OCI-LY1 (cell line): ENCODE data around the gene TPD52L1.

Source experiments
- H2AFZ ChIP-seq: fragments of 200-600 bp; sonication (generic), shearing (Covaris generic); 2 replicates; pipeline ENCODE4 v1.6.0; 2014; ENCODE audit warnings: antibody characterized with exemption, mild to moderate bottlenecking, low read length
- H3F3A ChIP-seq: fragments of 200-600 bp; sonication (generic), shearing (Covaris generic); 2 replicates; pipeline ENCODE4 v1.6.0; 2014; ENCODE audit warnings: mild to moderate bottlenecking, antibody characterized with exemption, low read length, moderate library complexity; ENCODE audit not compliant: insufficient read depth
- H3K27ac ChIP-seq: fragments of 200-600 bp; sonication (generic); 2 replicates; pipeline ENCODE4 v1.5.1; 2014; ENCODE audit warnings: low read length, mixed run types, mild to moderate bottlenecking, low read depth; ENCODE audit not compliant: poor library complexity, severe bottlenecking
- H3K27me3 ChIP-seq: fragments of 200-600 bp; sonication (generic); 2 replicates; pipeline ENCODE4 v1.6.0; 2014; ENCODE audit warnings: antibody characterized with exemption, mild to moderate bottlenecking, low read length, moderate library complexity; ENCODE audit not compliant: insufficient read depth
- H3K36me3 ChIP-seq: fragments of 200-600 bp; sonication (generic); 2 replicates; pipeline ENCODE4 v1.6.1; 2014; ENCODE audit warnings: mild to moderate bottlenecking, antibody characterized with exemption, low read length, moderate library complexity, mixed read lengths; ENCODE audit not compliant: insufficient read depth
- H3K4me1 ChIP-seq: fragments of 200-600 bp; sonication (generic); 2 replicates; pipeline ENCODE4 v1.5.1; 2014; ENCODE audit warnings: mild to moderate bottlenecking, low read length, moderate library complexity; ENCODE audit not compliant: insufficient read depth, severe bottlenecking
- H3K4me2 ChIP-seq: fragments of 200-600 bp; sonication (generic), shearing (Covaris generic); 2 replicates; pipeline ENCODE4 v1.6.1; 2014; ENCODE audit warnings: low read length
- H3K4me3 ChIP-seq: fragments of 200-600 bp; sonication (generic); 2 replicates; pipeline ENCODE4 v1.5.1; 2014; ENCODE audit warnings: low read length, low read depth, mild to moderate bottlenecking, mixed read lengths; ENCODE audit not compliant: poor library complexity, severe bottlenecking
- H3K79me2 ChIP-seq: fragments of 200-600 bp; shearing (Covaris generic); 2 replicates; pipeline ENCODE4 v1.6.1; 2016; ENCODE audit warnings: mixed run types, low read length, mixed read lengths; ENCODE audit not compliant: insufficient read depth
- H3K9ac ChIP-seq: fragments of 200-600 bp; sonication (generic), shearing (Covaris generic); 2 replicates; pipeline ENCODE4 v1.6.1; 2014; ENCODE audit warnings: mild to moderate bottlenecking, low read length, mixed read lengths
- H3K9me2 ChIP-seq: fragments of 200-600 bp; sonication (generic), shearing (Covaris generic); 2 replicates; pipeline ENCODE4 v1.6.1; 2014; ENCODE audit warnings: low read depth, mild to moderate bottlenecking, low read length, mixed read lengths
- H3K9me3 ChIP-seq: fragments of 200-600 bp; shearing (Covaris generic); 2 replicates; pipeline ENCODE4 v1.6.1; 2014; ENCODE audit warnings: low read length, mixed read lengths
- H4K20me1 ChIP-seq: fragments of 200-600 bp; sonication (generic), shearing (Covaris generic); 2 replicates; pipeline ENCODE4 v1.6.0; 2016; ENCODE audit warnings: mild to moderate bottlenecking, low read length; ENCODE audit not compliant: insufficient read depth
- EZH2 ChIP-seq: fragments of 200-600 bp; sonication (generic), shearing (Covaris generic); IDR thresholded peaks from 2 replicates; pipeline ENCODE4 v1.8.0; 2017; ENCODE audit warnings: borderline replicate concordance, mixed run types, mild to moderate bottlenecking, antibody characterized with exemption, low read length, moderate library complexity, mixed read lengths
- TF ChIP-seq, protein P1 (sequence below): fragments of 200-600 bp; sonication (generic), shearing (Covaris generic); IDR thresholded peaks from 2 replicates; pipeline ENCODE4 v1.5.1; 2017; ENCODE audit warnings: mild to moderate bottlenecking, antibody characterized with exemption, low read length, moderate library complexity, mixed read lengths

Gene TPD52L1

DNA sequence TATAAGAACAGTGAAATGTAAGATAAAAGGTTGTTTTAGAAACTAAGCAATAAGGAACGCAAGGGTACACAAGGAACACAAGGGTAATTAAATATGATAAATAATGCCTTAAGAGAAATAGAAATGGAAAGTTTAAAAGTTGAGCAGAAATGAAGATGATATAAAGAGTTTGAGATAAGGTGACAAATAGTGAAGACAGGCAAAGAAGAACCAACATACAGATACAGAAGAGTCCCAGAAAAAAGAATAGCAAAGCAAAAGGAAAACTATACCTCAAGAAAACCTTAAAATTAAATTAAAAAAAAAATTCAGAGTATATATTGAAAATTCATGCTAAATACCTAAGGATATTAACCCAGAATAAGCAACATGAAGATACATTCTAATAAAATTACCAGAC, 131.8 kb downstream of the TPD52L1 start:
- Histone ChIP-seq H2AFZ (no peak overlapping the region), H3K36me3 (peaks cover 78% of the 10 kb centered on the region), H3K9me3 (no peaks in the 10 kb centered on the region; the same call in 1 of the 2 replicates), H3K4me2 (no peak overlapping the region), H3F3A (no peaks in the 10 kb centered on the region), H3K27ac (no peak overlapping the region), H4K20me1 (no peaks in the 10 kb centered on the region), H3K27me3 (no peaks in the 10 kb centered on the region), H3K9me2 (no peaks in the 10 kb centered on the region), H3K4me1 (no peaks in the 10 kb centered on the region), H3K9ac (no peak overlapping the region), H3K79me2 (peaks cover 9% of the 10 kb centered on the region; the same call in 1 of the 2 replicates), H3K4me3 (no peak overlapping the region)
- TF ChIP-seq, protein P1, sequence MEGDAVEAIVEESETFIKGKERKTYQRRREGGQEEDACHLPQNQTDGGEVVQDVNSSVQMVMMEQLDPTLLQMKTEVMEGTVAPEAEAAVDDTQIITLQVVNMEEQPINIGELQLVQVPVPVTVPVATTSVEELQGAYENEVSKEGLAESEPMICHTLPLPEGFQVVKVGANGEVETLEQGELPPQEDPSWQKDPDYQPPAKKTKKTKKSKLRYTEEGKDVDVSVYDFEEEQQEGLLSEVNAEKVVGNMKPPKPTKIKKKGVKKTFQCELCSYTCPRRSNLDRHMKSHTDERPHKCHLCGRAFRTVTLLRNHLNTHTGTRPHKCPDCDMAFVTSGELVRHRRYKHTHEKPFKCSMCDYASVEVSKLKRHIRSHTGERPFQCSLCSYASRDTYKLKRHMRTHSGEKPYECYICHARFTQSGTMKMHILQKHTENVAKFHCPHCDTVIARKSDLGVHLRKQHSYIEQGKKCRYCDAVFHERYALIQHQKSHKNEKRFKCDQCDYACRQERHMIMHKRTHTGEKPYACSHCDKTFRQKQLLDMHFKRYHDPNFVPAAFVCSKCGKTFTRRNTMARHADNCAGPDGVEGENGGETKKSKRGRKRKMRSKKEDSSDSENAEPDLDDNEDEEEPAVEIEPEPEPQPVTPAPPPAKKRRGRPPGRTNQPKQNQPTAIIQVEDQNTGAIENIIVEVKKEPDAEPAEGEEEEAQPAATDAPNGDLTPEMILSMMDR: no peak
- TF ChIP-seq EZH2: no peak

DNA sequence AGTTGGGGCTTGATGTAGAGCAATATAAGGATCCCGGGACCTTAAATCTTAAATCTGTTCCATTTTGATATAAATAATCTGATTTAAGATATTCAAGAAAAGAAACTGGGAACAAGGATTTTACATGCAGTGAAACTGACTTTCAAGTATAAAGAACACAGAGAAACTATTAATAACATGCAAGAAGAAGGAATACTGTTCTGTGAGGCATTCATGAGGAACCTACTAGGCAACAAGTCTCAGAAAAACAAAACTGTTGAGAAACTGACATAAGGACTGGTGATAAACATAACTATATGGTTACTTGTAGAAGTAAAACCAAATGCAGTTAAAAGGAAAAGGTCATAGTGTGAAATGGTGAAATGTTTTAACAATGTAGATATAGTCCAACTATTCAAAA, 132.4 kb downstream of the TPD52L1 start:
- H3F3A ChIP-seq: no peaks in the 10 kb centered on the region
- no peaks in the 10 kb centered on the region for H3K4me1 ChIP-seq
- H3K36me3 ChIP-seq: peaks cover 78% of the 10 kb centered on the region
- H3K9me3 ChIP-seq: no peaks in the 10 kb centered on the region; the same call in 1 of the 2 replicates
- H3K9me2 ChIP-seq: no peaks in the 10 kb centered on the region
- no peak overlapping the region for H3K27ac ChIP-seq
- no peaks in the 10 kb centered on the region for H4K20me1 ChIP-seq
- H3K27me3 ChIP-seq: no peaks in the 10 kb centered on the region
- H3K4me2 ChIP-seq: no peak overlapping the region
- TF ChIP-seq, protein P1: no peak
- no peak for TF ChIP-seq EZH2
- H3K9ac ChIP-seq: no peak overlapping the region
- H3K4me3 ChIP-seq: no peak overlapping the region
- peaks cover 9% of the 10 kb centered on the region; the same call in 1 of the 2 replicates for H3K79me2 ChIP-seq
- H2AFZ ChIP-seq: no peak overlapping the region

DNA sequence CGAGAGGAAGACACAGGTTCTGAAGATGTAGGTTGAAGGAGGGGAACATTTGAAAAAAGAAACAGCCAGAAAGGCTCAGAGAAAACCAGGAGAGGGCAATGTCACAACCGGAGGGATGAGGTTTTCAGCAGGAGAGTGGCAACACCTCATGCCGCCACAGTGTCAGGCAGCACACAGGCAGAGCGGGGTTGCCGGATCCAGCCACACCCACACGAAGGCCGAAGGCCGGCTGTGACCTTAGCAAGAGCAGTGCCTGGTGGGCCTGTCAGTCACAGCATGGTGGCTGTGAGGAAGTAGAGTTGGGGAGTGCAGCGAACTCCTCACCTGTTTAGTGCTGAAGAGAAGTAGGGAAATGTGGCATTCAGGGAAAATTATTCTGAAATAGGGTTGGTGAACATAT, 134.1 kb downstream of the TPD52L1 start:
- no peaks in the 10 kb centered on the region for H3F3A ChIP-seq
- no peak overlapping the region for H3K4me2 ChIP-seq
- H3K4me1 ChIP-seq: no peaks in the 10 kb centered on the region
- no peak overlapping the region for H3K9ac ChIP-seq
- H2AFZ ChIP-seq: no peak overlapping the region
- no peaks in the 10 kb centered on the region for H3K9me2 ChIP-seq
- no peak for TF ChIP-seq EZH2
- TF ChIP-seq, protein P1: no peak
- no peak overlapping the region for H3K4me3 ChIP-seq
- H3K27me3 ChIP-seq: no peaks in the 10 kb centered on the region
- H3K9me3 ChIP-seq: no peaks in the 10 kb centered on the region; the same call in 1 of the 2 replicates
- H3K36me3 ChIP-seq: peaks cover 79% of the 10 kb centered on the region
- no peaks in the 10 kb centered on the region for H4K20me1 ChIP-seq
- peaks cover 6% of the 10 kb centered on the region; the same call in 1 of the 2 replicates for H3K79me2 ChIP-seq
- no peak overlapping the region for H3K27ac ChIP-seq
